MG63 (cell line): ENCODE measurements around the gene TAOK2. TPM values are rescaled to one million over a fixed set of nuclear protein-coding genes. Genes with fewer than 3 reads are reported as not detected.

Experiments used
- total RNA-seq: library from RNA; depleted of rRNA; stranded (reverse); fragments of >200 nt; shearing (Covaris generic); gene quantifications from 2 replicates; pipeline ENCODE4 v1.2.3, GENCODE V29; 2014; ENCODE audit warnings: low replicate concordance; rRNA removed

TAOK2 gene
- total RNA-seq, 1 experiment from 2014 or later: 59.4 TPM

Other genes starting within 250 kb of the TAOK2 start
- not detected in 2 replicates for gene C16orf54, start 227.9 kb upstream of the TAOK2 start, total RNA-seq
- not detected in 2 replicates for gene ZG16, start 195.6 kb upstream of the TAOK2 start, total RNA-seq
- 74.9 and 134 TPM in 2 replicates for gene KIF22, start 183.1 kb upstream of the TAOK2 start, total RNA-seq
- gene MAZ, start 167.3 kb upstream of the TAOK2 start, total RNA-seq: 331 and 420 TPM in 2 replicates
- gene PRRT2, start 161.7 kb upstream of the TAOK2 start, total RNA-seq: not detected in 2 replicates
- 90.0 and 113 TPM in 2 replicates for gene PAGR1, start 157.7 kb upstream of the TAOK2 start, total RNA-seq
- 77.1 and 147 TPM in 2 replicates for gene MVP, start 153.4 kb upstream of the TAOK2 start, total RNA-seq
- gene CDIPT, start 110.6 kb upstream of the TAOK2 start, total RNA-seq: 64.9 and 78.6 TPM in 2 replicates
- gene SEZ6L2, start 74.3 kb upstream of the TAOK2 start, total RNA-seq: 18.0 and 28.5 TPM in 2 replicates
- gene ASPHD1, start 73.4 kb upstream of the TAOK2 start, total RNA-seq: 48.3 and 73.0 TPM in 2 replicates
- gene KCTD13, start 47.6 kb upstream of the TAOK2 start, total RNA-seq: 5.1 and 7.6 TPM in 2 replicates
- 96.9 and 121 TPM in 2 replicates for gene TMEM219, start 11.8 kb upstream of the TAOK2 start, total RNA-seq
- 6.5 and 25.9 TPM in 2 replicates for gene HIRIP3, start 21.7 kb downstream of the TAOK2 start, total RNA-seq
- gene INO80E, start 22.4 kb downstream of the TAOK2 start, total RNA-seq: 97.4 and 290 TPM in 2 replicates
- not detected in 2 replicates for gene DOC2A, start 37.2 kb downstream of the TAOK2 start, total RNA-seq
- gene C16orf92, start 49.3 kb downstream of the TAOK2 start, total RNA-seq: not detected in 2 replicates
- gene TLCD3B, start 57.4 kb downstream of the TAOK2 start, total RNA-seq: 0.20 TPM in 1 of 2 replicates, not detected in the other
- 911 and 1,101 TPM in 2 replicates for gene ALDOA, start 91.9 kb downstream of the TAOK2 start, total RNA-seq
- gene PPP4C, start 102.1 kb downstream of the TAOK2 start, total RNA-seq: 127 and 193 TPM in 2 replicates
- gene TBX6, start 118.1 kb downstream of the TAOK2 start, total RNA-seq: 0.30 TPM in 1 of 2 replicates, not detected in the other
- 1.5 and 13.1 TPM in 2 replicates for gene YPEL3, start 122.3 kb downstream of the TAOK2 start, total RNA-seq
- gene GDPD3, start 139.7 kb downstream of the TAOK2 start, total RNA-seq: 0.43 TPM in 1 of 2 replicates, not detected in the other
- gene MAPK3, start 149.4 kb downstream of the TAOK2 start, total RNA-seq: 13.3 and 20.0 TPM in 2 replicates
- gene CORO1A, start 209.7 kb downstream of the TAOK2 start, total RNA-seq: 1.9 and 3.1 TPM in 2 replicates
- gene BOLA2B, start 219.8 kb downstream of the TAOK2 start, total RNA-seq: 64.7 and 122 TPM in 2 replicates
- 30.9 and 54.9 TPM in 2 replicates for gene SLX1A, start 220.0 kb downstream of the TAOK2 start, total RNA-seq
- gene SULT1A3, start 225.4 kb downstream of the TAOK2 start, total RNA-seq: 4.8 and 18.5 TPM in 2 replicates